Subcutaneous preadipocyte (primary cell): ENCODE results near the gene EGLN3. TPM values are rescaled to one million over a fixed set of nuclear protein-coding genes. Genes with fewer than 3 reads are reported as not detected.

Experiments
- total RNA-seq: library from RNA; depleted of rRNA; stranded (reverse); fragments of >200 nt; gene quantifications from 2 replicates; pipeline ENCODE4 v1.2.3, GENCODE V29; 2012

EGLN3 gene
- total RNA-seq, result 0.39 and 2.2 TPM in 2 replicates

GRCh38 chr14:33950320-33951182 lies at the start of gene EGLN3:
EGLN3 (minus strand) TSS chr14:33951074; CDS start chr14:33950752, 322 bp downstream.

